SK-N-MC (cell line): ENCODE measurements around the gene P2RX3.

ENCODE experiments used
- EZH2 ChIP-seq: fragments of 200-600 bp; sonication (generic); IDR thresholded peaks from one replicate; pipeline ENCODE4 v1.6.1; 2017; ENCODE audit warnings: antibody characterized with exemption
- POLR2AphosphoS5 ChIP-seq: IDR thresholded peaks from 2 replicates; pipeline ENCODE4 v1.6.1; 2012; ENCODE audit warnings: mild to moderate bottlenecking, low read depth, low read length, borderline replicate concordance

DNA sequence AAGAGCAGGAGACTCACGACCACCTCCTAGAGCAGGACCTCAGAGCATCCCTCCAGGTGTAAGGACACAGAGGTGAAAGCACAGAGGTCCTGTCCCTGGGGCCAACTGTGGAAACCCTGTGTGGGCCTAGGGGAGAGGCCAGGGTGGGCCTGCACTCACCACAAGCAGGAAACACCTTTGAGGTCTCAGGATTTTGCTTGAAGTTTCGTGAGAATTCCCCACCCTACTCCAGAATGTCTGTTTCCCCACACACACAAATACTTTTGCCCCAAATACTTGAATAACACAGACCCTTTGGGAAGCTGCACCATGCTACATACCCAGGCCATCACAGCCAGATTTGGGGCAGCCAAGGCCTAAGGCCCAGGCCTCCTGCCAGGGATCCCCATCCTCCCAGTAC, 70.6 kb downstream of the P2RX3 start:
- TF ChIP-seq EZH2 (no peak), POLR2AphosphoS5 (no peak)
